Testis (tissue), 3 donors: ENCODE measurements around the gene POLR1E. TPM values are rescaled to one million over a fixed set of nuclear protein-coding genes. Genes with fewer than 3 reads are reported as not detected.

Experiments used
- DNase-seq: peaks from one replicate; pipeline ENCODE4 v3.0.0-alpha.2; 2019
- H3K27ac ChIP-seq, 2 donors: fragments of 200-600 bp; sonication (generic); one replicate each; pipeline ENCODE4 v1.5.1; 2019
- H3K27me3 ChIP-seq: fragments of 200-600 bp; sonication (generic); one replicate; pipeline ENCODE4 v1.5.1; 2019
- H3K36me3 ChIP-seq: fragments of 200-600 bp; sonication (generic); one replicate; pipeline ENCODE4 v1.5.1; 2017; ENCODE audit warnings: low read depth; ENCODE audit errors: missing control alignments
- H3K4me1 ChIP-seq: fragments of 200-600 bp; sonication (generic); one replicate; pipeline ENCODE4 v1.5.1; 2019
- H3K4me3 ChIP-seq, 2 donors: fragments of 200-600 bp; sonication (generic); one replicate each; pipeline ENCODE4 v1.5.1; 2017 to 2019
- H3K9me3 ChIP-seq: fragments of 200-600 bp; sonication (generic); one replicate; pipeline ENCODE4 v1.5.1; 2017
- CTCF ChIP-seq, 3 experiments: fragments of 450-650 bp in 2 of 3; fragments of 200-600 bp in 1 of 3; sonication (generic) in 1 of 3; IDR thresholded peaks; one replicate each; pipeline ENCODE4 v1.5.1; 2016 to 2019; ENCODE audit warnings: antibody characterized with exemption in 3 of 3, mild to moderate bottlenecking in 2 of 3, moderate library complexity in 1 of 3
- POLR2A ChIP-seq: fragments of 450-650 bp; IDR thresholded peaks from one replicate; pipeline ENCODE4 v1.6.1; 2017; ENCODE audit warnings: antibody characterized with exemption, mild to moderate bottlenecking, moderate library complexity
- WGBS, 2 donors: methylation state at CpG; one replicate each; pipeline ENCODE4 v1.1.5; 2018; 5-methylcytosine and 5-hydroxymethylcytosine counted together
- intact Hi-C: fragments of 100-400 bp; cut with DNase I; formaldehyde crosslinking; loops from one replicate; pipeline ENCODE4 v1.15.1; 2023; ENCODE audit warnings: low total_unique reads
- polyA plus RNA-seq: library from polyadenylated mRNA; stranded (reverse); fragments of 350-450 nt; fragmentation: Illumina TruSeq; extraction: RNeasy Lipid Tissue Mini Kit (QIAGEN cat#74804); gene quantifications from one replicate; pipeline ENCODE4 v1.2.3, GENCODE V29; 2014; ENCODE audit warnings: low read depth, low replicate concordance; ENCODE audit not compliant: insufficient read depth
- total RNA-seq, 2 donors: library from RNA; depleted of rRNA; stranded (reverse); fragments of >200 nt; gene quantifications; one replicate each; pipeline ENCODE4 v1.2.3, GENCODE V29; 2016

The POLR1E gene
- total and polyA plus RNA-seq, 3 donors from 2014 or later: 18.6 to 23.8 (median 20.6) TPM

- Histone ChIP-seq H3K4me3 (no peak overlapping the region), H3K9me3 (no peaks in the 10 kb centered on the region), H3K27me3 (no peaks in the 10 kb centered on the region), H3K27ac (peak overlapping the region in 1 of 2 donors; percentile 50), H3K36me3 (no peaks in the 10 kb centered on the region), H3K4me1 (peaks cover 11% of the 10 kb centered on the region)
- no peak for TF ChIP-seq POLR2A
- TF ChIP-seq CTCF (IDR thresholded peaks at IDR 0.05): no peak
- DNase-seq: no peak
- intact Hi-C loops: no loop called here
- 59 to 64% methylated on average over 1 of the region's 1 CpG for WGBS, 2 donors
Measured at GRCh38 chr9:37452611-37453010, 33.1 kb upstream of the POLR1E start.

- H3K36me3 ChIP-seq: no peaks in the 10 kb centered on the region
- H3K27me3 ChIP-seq: no peaks in the 10 kb centered on the region
- no peak for DNase-seq
- WGBS, 2 donors: 80 to 85% methylated on average over 1 of the region's 1 CpG
- no peak for TF ChIP-seq CTCF (IDR thresholded peaks at IDR 0.05)
- no peak for TF ChIP-seq POLR2A
- intact Hi-C loops: no loop called here
- no peak overlapping the region for H3K27ac ChIP-seq
- H3K9me3 ChIP-seq: no peaks in the 10 kb centered on the region
- peaks cover 11% of the 10 kb centered on the region for H3K4me1 ChIP-seq
- no peak overlapping the region for H3K4me3 ChIP-seq
Measured at GRCh38 chr9:37453827-37454226, 31.9 kb upstream of the POLR1E start.

DNA sequence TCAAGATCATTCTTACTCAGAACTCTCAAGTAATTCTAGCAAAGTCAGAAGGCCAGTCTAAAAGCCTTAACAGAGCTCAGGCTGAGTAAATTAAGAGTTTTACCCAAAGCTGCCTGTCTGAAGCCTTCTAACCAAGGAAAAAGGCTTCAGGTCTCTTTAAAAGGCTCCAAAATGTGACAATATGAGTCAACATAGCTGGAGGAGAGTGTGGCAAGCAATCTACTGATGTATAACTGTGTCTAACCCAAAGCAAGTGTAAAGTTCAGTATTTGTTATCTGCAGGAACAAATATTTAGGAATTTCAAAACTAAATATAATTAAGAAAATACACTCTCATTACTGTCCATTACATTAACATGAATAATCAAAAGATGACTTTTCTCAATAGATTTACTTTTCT lies 31.5 kb upstream of the POLR1E start:
- Histone ChIP-seq H3K36me3 (no peaks in the 10 kb centered on the region), H3K27ac (no peak overlapping the region), H3K4me3 (no peak overlapping the region), H3K27me3 (no peaks in the 10 kb centered on the region), H3K9me3 (no peaks in the 10 kb centered on the region), H3K4me1 (peaks cover 11% of the 10 kb centered on the region)
- no peak for TF ChIP-seq POLR2A
- no peak for TF ChIP-seq CTCF (IDR thresholded peaks at IDR 0.05)
- intact Hi-C loops: no loop called here
- no peak for DNase-seq

DNA sequence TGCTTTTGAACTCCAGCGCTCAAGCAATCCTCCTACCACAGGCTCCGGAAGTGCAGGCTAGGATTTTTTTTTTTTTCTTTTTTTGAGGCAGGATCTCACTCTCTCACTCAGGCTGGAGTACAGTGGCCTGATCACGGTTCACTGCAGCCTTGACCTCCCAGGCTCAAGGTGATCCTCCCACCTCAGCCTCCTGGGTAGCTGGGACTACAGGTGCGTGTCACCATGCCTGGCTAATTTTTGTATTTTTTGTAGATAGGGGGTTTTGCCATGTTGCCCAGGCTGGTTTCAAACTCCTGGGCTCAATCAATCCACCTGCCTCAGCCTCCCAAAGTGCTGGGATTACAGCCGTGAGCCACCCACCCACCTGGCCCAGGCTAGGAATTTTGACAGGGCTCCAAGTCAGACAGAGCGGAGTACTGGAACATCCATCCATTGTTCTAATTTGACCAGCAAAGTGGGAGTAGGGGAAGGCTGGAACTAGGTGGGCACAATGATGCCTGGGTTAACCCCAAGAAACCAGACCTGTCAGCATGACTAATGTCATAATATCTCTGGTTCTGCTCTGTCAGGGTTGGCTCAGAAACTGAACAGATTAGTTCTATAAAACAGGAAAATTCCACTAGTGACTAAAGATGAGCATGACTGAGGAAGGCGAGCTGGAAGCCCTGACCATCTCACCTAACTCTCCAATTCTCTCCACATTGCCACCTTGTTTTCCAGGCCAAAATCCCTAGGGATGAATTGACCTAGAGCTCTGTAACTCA lies 29.7 kb upstream of the POLR1E start:
- H3K9me3 ChIP-seq: no peaks in the 10 kb centered on the region
- H3K27me3 ChIP-seq: no peaks in the 10 kb centered on the region
- H3K4me3 ChIP-seq: no peak overlapping the region
- no peak overlapping the region for H3K27ac ChIP-seq
- intact Hi-C loops: no loop called here
- 64 to 68% methylated on average over 7 of the region's 7 CpGs for WGBS, 2 donors
- TF ChIP-seq POLR2A (no peak), CTCF (IDR thresholded peaks at IDR 0.05) (no peak)
- no peak for DNase-seq
- H3K4me1 ChIP-seq: peaks cover 11% of the 10 kb centered on the region
- H3K36me3 ChIP-seq: no peaks in the 10 kb centered on the region

- Histone ChIP-seq H3K9me3 (no peaks in the 10 kb centered on the region), H3K4me3 (no peak overlapping the region), H3K4me1 (peaks cover 11% of the 10 kb centered on the region), H3K27ac (no peak overlapping the region), H3K27me3 (no peaks in the 10 kb centered on the region), H3K36me3 (no peaks in the 10 kb centered on the region)
- WGBS, 2 donors: 71 to 93% methylated on average over 1 of the region's 1 CpG
- DNase-seq: no peak
- intact Hi-C loops: no loop called here
- TF ChIP-seq CTCF (IDR thresholded peaks at IDR 0.05): no peak
- TF ChIP-seq POLR2A: no peak
Measured at GRCh38 chr9:37456817-37457216, 28.9 kb upstream of the POLR1E start.
